ENCODE data around the gene SDK1. TPM values are rescaled to one million over a fixed set of nuclear protein-coding genes. Genes with fewer than 3 reads are reported as not detected.
"Not testable (repeated sequence)": the region's sequence is repeated elsewhere in the genome, so short reads cannot be mapped to it uniquely, and the experiment has no call there.

SDK1 gene
- total RNA-seq, 4 donors from 2014 or later = under 0.01 to 16.2 (median 7.2) TPM

GRCh38 chr7:3928727-3929515, 627.9 kb downstream of the SDK1 start:
- H3K27ac ChIP-seq = no peak overlapping the region
- H3K36me3 ChIP-seq = no peaks in the 10 kb centered on the region
- intact Hi-C loops (cut with DNase I; ENCODE audit: low total_unique reads) = no loop called here
- H3K4me1 ChIP-seq = no peaks in the 10 kb centered on the region
- no peak for TF ChIP-seq CTCF (IDR thresholded peaks at IDR 0.05)
- no peak for TF ChIP-seq POLR2A (IDR thresholded peaks at IDR 0.05)
- no peak overlapping the region for H3K4me3 ChIP-seq
- H3K27me3 ChIP-seq = no peaks in the 10 kb centered on the region
- H3K9me3 ChIP-seq = no peaks in the 10 kb centered on the region
- no peak for DNase-seq

DNA sequence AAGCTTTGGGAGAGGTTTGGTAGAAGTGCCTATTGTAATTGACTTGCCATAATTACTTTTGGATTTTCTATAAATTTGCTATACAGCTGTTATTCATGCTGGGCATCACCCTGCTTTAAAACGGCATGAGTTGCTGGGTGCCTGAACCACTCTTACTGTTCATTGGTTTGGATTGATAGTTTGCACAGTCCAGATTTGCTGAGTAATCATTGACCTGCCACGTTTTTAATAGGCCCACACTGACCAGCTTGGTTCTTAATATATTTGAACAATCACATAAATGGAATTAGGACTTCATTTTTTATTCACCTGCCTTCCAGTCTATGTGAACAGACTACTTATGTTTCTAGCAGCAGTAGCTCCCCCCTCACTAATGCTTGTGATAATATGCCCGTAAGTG, 630.8 kb downstream of the SDK1 start:
- H3K9me3 ChIP-seq = no peaks in the 10 kb centered on the region
- intact Hi-C loops (cut with DNase I; ENCODE audit: low total_unique reads) = no loop called here
- DNase-seq = no peak
- H3K27me3 ChIP-seq = no peaks in the 10 kb centered on the region
- H3K4me1 ChIP-seq = no peaks in the 10 kb centered on the region
- H3K4me3 ChIP-seq = no peak overlapping the region
- H3K27ac ChIP-seq = no peak overlapping the region
- H3K36me3 ChIP-seq = no peaks in the 10 kb centered on the region
- TF ChIP-seq POLR2A (IDR thresholded peaks at IDR 0.05) (no peak), CTCF (IDR thresholded peaks at IDR 0.05) (no peak)

DNA sequence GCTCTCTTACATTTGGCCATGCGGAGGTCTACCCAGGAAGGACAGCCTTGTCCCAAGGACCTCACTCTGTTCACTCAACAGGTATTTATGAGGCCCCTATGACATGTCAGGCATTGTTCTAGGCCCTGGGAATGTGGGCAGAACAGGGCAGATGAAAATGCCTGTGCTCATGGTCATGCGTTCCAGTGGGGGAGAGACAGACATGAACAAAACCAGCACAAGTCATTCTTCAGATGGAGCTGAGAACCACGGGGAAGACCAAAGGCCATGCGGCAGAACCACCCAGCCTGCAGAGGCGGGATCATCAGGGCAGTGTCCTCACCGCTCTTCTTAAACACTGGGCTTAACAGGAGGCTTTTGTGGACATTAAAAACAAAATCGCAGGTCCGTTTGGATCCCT, 636.1 kb downstream of the SDK1 start:
- no peak for DNase-seq
- TF ChIP-seq CTCF (IDR thresholded peaks at IDR 0.05) (no peak), POLR2A (IDR thresholded peaks at IDR 0.05) (no peak)
- Histone ChIP-seq H3K27ac (no peak overlapping the region), H3K36me3 (no peaks in the 10 kb centered on the region), H3K27me3 (no peaks in the 10 kb centered on the region), H3K4me1 (no peaks in the 10 kb centered on the region), H3K9me3 (no peaks in the 10 kb centered on the region), H3K4me3 (no peak overlapping the region)
- intact Hi-C loops (cut with DNase I; ENCODE audit: low total_unique reads) = no loop called here

- H3K4me3 ChIP-seq = no peak overlapping the region
- DNase-seq = no peak
- H3K27me3 ChIP-seq = no peaks in the 10 kb centered on the region
- H3K36me3 ChIP-seq = no peaks in the 10 kb centered on the region
- TF ChIP-seq POLR2A (IDR thresholded peaks at IDR 0.05) (no peak), CTCF (IDR thresholded peaks at IDR 0.05) (no peak)
- H3K27ac ChIP-seq = no peak overlapping the region
- intact Hi-C loops (cut with DNase I; ENCODE audit: low total_unique reads) = no loop called here
- H3K9me3 ChIP-seq = no peaks in the 10 kb centered on the region
- no peaks in the 10 kb centered on the region for H3K4me1 ChIP-seq
Observed at GRCh38 chr7:3937605-3938004, 636.6 kb downstream of the SDK1 start.

- H3K4me3 ChIP-seq; H3K9me3 ChIP-seq; intact Hi-C loops (cut with DNase I; ENCODE audit: low total_unique reads); DNase-seq; H3K36me3 ChIP-seq; H3K4me1 ChIP-seq; H3K27me3 ChIP-seq; H3K27ac ChIP-seq: not testable (repeated sequence)
Observed at GRCh38 chr7:3941706-3942105, 640.7 kb downstream of the SDK1 start.

All from uterus (tissue), 4 donors.